HG03460 (cell line): ENCODE data around the gene DIS3.
"Not testable (repeated sequence)": the region's sequence is repeated elsewhere in the genome, so short reads cannot be mapped to it uniquely, and the experiment has no call there.

ENCODE experiments used
- ATAC-seq: cut with Tn5 transposase; IDR thresholded peaks from one replicate; pipeline ENCODE4 v1.9.1; 2021; ENCODE audit not compliant: unreplicated experiment

DIS3 gene, protein sequence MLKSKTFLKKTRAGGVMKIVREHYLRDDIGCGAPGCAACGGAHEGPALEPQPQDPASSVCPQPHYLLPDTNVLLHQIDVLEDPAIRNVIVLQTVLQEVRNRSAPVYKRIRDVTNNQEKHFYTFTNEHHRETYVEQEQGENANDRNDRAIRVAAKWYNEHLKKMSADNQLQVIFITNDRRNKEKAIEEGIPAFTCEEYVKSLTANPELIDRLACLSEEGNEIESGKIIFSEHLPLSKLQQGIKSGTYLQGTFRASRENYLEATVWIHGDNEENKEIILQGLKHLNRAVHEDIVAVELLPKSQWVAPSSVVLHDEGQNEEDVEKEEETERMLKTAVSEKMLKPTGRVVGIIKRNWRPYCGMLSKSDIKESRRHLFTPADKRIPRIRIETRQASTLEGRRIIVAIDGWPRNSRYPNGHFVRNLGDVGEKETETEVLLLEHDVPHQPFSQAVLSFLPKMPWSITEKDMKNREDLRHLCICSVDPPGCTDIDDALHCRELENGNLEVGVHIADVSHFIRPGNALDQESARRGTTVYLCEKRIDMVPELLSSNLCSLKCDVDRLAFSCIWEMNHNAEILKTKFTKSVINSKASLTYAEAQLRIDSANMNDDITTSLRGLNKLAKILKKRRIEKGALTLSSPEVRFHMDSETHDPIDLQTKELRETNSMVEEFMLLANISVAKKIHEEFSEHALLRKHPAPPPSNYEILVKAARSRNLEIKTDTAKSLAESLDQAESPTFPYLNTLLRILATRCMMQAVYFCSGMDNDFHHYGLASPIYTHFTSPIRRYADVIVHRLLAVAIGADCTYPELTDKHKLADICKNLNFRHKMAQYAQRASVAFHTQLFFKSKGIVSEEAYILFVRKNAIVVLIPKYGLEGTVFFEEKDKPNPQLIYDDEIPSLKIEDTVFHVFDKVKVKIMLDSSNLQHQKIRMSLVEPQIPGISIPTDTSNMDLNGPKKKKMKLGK

GRCh38 chr13:72781451-72782439 is at the start of gene DIS3, which contains the start of gene PIBF1:
TSS of gene DIS3 (minus strand) at chr13:72781900. CDS start at chr13:72781832, 68 bp downstream.
TSS of gene PIBF1 (plus strand) at chr13:72782133. CDS start at chr13:72783470, 1,337 bp downstream.
- ATAC-seq: peak; percentile 97

DNA sequence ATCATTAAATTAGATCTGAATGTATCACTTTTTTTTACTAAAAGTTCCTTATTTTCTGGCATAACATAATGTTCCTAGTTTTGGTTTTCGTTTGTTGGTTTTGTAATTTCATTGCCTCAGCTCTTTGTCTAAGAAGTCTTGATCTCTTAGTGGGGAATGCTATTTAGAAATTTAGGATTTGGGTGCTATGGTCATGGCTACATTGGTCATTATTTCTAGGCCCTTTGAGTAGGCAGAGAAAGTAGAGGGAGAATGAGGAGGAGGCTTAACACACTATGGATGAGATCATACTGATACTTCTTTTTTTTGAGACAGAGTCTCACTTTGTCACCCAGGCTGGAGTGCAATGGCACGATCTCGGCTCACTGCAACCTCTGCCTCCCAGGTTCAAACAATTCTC is 42.0 kb upstream of the DIS3 start:
- ATAC-seq: no peak

DNA sequence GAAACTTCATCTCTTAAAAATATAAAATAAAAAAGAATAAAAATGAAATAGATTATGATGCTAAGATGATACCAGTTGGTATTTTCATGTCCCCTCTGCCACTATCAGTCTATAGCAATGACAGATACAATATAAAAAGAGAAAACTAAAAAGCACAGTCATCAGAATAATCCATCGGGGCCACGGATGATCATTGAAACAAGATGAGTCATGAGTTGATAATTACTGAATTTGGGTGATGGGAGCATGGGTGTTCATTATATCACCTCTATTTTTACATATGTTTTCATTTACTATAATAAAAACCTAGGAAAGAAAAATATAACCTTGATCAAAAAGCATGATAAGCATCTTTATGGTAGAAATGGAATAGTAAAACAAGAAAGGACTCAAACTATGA is 41.4 kb upstream of the DIS3 start:
- ATAC-seq: no peak

GRCh38 chr13:72820898-72821279 is 39.2 kb upstream of the DIS3 start:
- ATAC-seq: no peak

- no peak for ATAC-seq
These were observed 38.6 kb upstream of the DIS3 start for GRCh38 chr13:72820156-72820897.

GRCh38 chr13:72808917-72809500 is 27.3 kb upstream of the DIS3 start:
- no peak for ATAC-seq

GRCh38 chr13:72806514-72806913 is 24.8 kb upstream of the DIS3 start:
- not testable (repeated sequence) for ATAC-seq

DNA sequence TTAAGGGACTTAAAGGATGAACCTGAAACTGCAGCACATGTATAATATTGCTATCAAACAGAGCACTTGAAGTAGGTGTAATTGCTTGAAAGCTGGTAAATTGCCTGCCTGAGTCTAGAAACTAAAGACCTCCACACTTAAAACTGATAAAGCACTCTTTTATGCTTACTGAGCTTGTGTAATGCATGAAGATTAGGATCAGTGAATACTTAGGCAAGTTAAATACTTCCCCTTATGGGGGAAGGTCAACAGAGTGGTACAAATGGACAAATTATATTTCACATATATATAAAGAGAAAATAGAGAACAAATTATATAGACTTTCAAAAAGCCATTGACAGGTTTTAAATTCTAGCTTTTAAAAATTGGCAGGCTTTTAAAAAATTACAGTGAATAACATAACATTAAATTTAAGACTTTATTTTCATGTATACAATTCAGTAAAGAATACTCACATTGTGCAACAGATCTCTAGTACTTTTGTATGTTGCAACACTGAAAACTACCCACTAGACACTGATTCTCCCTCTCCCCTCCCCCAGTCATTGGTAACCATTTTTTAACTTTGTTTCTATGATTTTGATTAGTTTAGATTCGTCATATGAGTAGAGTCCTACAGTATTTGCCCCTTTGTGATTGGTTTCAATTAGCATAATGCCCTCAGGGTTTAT is 24.1 kb upstream of the DIS3 start:
- no peak for ATAC-seq

DNA sequence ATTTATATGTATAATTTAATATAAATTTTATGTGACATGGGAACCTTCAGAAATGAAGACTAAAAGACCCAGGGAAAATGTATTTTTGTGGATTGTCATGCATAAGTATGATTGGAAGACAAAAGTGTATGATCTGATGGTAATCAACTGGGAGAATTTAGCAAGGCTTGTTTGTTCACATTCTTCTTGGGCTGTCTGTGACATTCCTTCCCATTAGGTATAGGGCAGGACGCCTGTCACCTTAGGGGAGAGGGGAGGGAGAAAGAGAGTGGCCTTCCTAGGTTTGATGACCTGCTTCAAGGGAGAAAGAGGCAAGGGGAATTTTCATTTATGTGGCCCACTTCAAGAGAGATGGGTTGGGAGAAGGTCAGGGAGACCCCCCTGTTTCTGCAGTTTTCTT is 22.6 kb upstream of the DIS3 start:
- no peak for ATAC-seq

- no peak for ATAC-seq
These were observed 17.1 kb upstream of the DIS3 start for GRCh38 chr13:72798817-72799216.

GRCh38 chr13:72792640-72793039 is 10.9 kb upstream of the DIS3 start:
- no peak for ATAC-seq

DNA sequence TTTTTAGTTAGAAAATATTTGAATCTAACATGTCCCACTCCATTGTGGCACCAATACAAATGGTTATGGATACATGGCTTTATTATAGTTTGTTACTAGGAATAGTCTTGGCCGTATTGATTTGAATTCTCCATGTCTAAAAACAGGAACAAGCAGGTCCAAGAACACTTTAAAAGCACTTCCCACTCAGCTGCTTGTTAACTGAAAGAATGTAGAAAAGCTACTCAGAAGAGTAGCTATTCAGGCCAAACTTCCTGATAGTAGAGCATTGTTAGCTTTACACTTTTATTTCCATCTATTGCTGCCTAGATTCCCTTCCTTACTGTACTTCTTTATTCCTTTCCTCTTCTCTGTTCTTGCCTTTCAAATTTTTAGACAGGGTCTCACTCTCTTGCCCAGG is 7.1 kb upstream of the DIS3 start:
- no peak for ATAC-seq

DNA sequence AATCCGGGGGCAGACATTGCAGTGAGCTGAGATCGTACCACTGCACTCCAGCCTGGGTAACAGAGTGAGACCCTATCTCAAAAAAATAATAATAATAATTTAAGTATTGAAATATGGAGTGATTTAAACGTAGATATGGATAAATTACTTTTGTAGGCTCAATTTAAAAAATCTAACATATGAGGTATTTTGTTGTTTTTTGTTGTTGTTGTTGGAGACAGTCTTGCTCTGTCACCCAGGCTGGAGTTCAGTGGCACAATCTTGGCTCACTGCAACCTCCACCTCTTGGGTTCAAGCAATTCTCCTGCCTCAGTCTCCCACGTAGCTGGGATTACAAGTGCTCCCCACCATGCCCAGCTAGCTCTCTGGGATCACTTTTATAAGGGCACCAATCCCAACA is 3.0 kb upstream of the DIS3 start:
- not testable (repeated sequence) for ATAC-seq

- ATAC-seq: no peak
These were observed 1.0 kb upstream of the DIS3 start for GRCh38 chr13:72782717-72783116.

DNA sequence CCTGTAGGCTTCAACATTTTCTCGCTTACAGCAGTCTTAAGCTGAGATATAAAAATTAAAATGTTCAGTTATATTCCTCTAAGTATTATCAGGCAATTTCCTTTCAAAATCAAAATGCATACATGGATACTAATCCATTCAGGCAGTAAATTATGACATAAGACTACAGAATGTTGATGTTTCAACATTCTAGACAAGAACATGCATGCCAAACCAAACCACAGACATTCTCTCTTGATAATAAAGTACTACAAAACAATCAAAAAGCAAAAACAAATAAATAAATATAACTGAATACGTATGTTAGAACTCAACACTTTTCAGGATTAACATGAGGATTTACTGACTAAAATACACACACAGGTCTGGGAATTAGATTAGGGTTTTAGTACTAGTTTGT is 7.7 kb downstream of the DIS3 start:
- no peak for ATAC-seq

DNA sequence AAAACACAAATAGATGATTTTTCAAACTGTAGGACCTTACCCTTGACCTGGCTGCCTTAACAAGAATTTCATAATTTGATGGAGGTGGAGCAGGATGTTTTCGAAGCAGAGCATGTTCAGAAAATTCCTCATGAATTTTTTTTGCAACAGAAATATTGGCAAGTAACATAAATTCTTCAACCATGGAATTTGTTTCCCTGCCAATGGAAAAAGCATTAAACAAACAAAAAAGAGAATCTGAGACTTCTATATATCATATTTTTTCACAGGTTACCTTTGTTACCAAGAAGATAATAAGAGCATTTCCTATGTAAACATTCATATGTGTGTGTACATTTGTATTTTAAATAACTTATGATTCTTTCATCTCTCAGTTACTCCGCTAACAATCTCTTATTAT is 18.3 kb downstream of the DIS3 start:
- ATAC-seq: no peak

DNA sequence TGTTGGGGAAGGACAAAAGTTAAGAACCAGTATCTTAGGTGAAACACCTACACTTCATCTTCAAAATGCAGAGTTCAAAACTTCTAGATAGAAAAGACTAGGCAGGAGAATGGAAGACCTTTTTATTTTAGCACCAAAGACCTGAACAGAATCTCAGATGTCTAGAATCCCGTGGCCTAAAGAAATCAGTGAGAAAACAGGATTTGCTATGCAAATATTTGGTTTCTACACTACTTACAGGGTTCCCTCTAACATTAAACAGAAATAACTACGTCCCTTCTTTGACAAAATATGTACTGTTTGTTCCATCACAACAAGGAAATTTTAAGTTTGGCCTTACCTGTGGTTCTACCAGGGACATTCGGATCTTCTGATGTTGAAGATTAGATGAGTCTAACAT is 21.5 kb downstream of the DIS3 start:
- ATAC-seq: no peak

- ATAC-seq: no peak
These were observed 23.7 kb downstream of the DIS3 start for GRCh38 chr13:72757792-72758535.
